Effector memory CD8-positive, alpha-beta T cell (primary cell): ENCODE data around the gene TRIM56.

Experiments
- ATAC-seq: fragments of 150-1000 bp; cut with Tn5 transposase; replicated peaks from 2 replicates; pipeline ENCODE4 v1.10.0; 2021; ENCODE audit warnings: mild to moderate bottlenecking, moderate library complexity
- DNase-seq, 3 experiments: peaks; one replicate each; pipeline ENCODE4 v3.0.0; 2021
- H3K27ac Mint-ChIP-seq, 2 donors: one replicate each; pipeline ENCODE4 v1.8.0; 2022; ENCODE audit warnings: mild to moderate bottlenecking in 2 of 2, mixed read lengths in 2 of 2, moderate library complexity in 2 of 2
- H3K27me3 Mint-ChIP-seq, 2 donors: one replicate each; pipeline ENCODE4 v1.8.0; 2022; ENCODE audit warnings: mixed read lengths in 2 of 2
- H3K36me3 Mint-ChIP-seq: one replicate; pipeline ENCODE4 v1.8.0; 2022; ENCODE audit warnings: mild to moderate bottlenecking, moderate library complexity, mixed read lengths; ENCODE audit not compliant: insufficient read depth
- H3K4me1 Mint-ChIP-seq, 2 donors: one replicate each; pipeline ENCODE4 v1.8.0; 2022; ENCODE audit warnings: low read depth in 2 of 2, mixed read lengths in 2 of 2
- H3K4me3 Mint-ChIP-seq, 2 donors: one replicate each; pipeline ENCODE4 v1.8.0; 2022; ENCODE audit warnings: mild to moderate bottlenecking in 2 of 2, mixed read lengths in 2 of 2, moderate library complexity in 2 of 2
- H3K9me3 Mint-ChIP-seq, 2 donors: one replicate each; pipeline ENCODE4 v1.8.0; 2022; ENCODE audit warnings: mixed read lengths in 2 of 2

Gene TRIM56

GRCh38 chr7:101134399-101134980, 49.2 kb downstream of the TRIM56 start:
- Mint-ChIP-seq H3K27me3 (peaks cover 32 to 69% of the 10 kb centered on the region in 2 donors), H3K27ac (peak overlapping the region in 1 of 2 donors; percentile 19), H3K4me3 (no peak overlapping the region), H3K4me1 (peaks cover 11 to 22% of the 10 kb centered on the region in 2 donors), H3K9me3 (no peaks in the 10 kb centered on the region), H3K36me3 (peaks cover 11% of the 10 kb centered on the region)
- ATAC-seq (no peak), DNase-seq (no peak)

GRCh38 chr7:101137651-101138212, 52.5 kb downstream of the TRIM56 start:
- Mint-ChIP-seq H3K27me3 (peaks cover 21 to 41% of the 10 kb centered on the region in 2 donors), H3K27ac (peak overlapping the region; percentile 87 to 89), H3K4me1 (peaks cover 14 to 26% of the 10 kb centered on the region in 2 donors), H3K4me3 (peak overlapping the region; percentile 42 to 49), H3K9me3 (no peaks in the 10 kb centered on the region), H3K36me3 (peaks cover 7% of the 10 kb centered on the region)
- DNase-seq = no peak
- ATAC-seq = no peak

- H3K9me3 Mint-ChIP-seq = no peaks in the 10 kb centered on the region
- DNase-seq (peak; percentile 60 to 67 (median 64)), ATAC-seq (peak; percentile 98)
- peak overlapping the region; percentile 84 to 87 for H3K27ac Mint-ChIP-seq
- H3K4me3 Mint-ChIP-seq = peak overlapping the region; percentile 49 to 61
- peaks cover 14 to 26% of the 10 kb centered on the region in 2 donors for H3K4me1 Mint-ChIP-seq
- peaks cover 21 to 36% of the 10 kb centered on the region in 2 donors for H3K27me3 Mint-ChIP-seq
- peaks cover 7% of the 10 kb centered on the region for H3K36me3 Mint-ChIP-seq
Measured at GRCh38 chr7:101138213-101138870, 53.1 kb downstream of the TRIM56 start.

- peaks cover 22 to 34% of the 10 kb centered on the region in 2 donors for H3K27me3 Mint-ChIP-seq
- DNase-seq (no peak), ATAC-seq (no peak)
- peaks cover 17 to 26% of the 10 kb centered on the region in 2 donors for H3K4me1 Mint-ChIP-seq
- peaks cover 7% of the 10 kb centered on the region for H3K36me3 Mint-ChIP-seq
- peak overlapping the region in 1 of 2 donors; percentile 42 for H3K27ac Mint-ChIP-seq
- no peaks in the 10 kb centered on the region for H3K9me3 Mint-ChIP-seq
- H3K4me3 Mint-ChIP-seq = no peak overlapping the region
Measured at GRCh38 chr7:101140339-101140699, 55.0 kb downstream of the TRIM56 start.

GRCh38 chr7:101140746-101141382, 55.6 kb downstream of the TRIM56 start:
- ATAC-seq = peak; percentile 30
- Mint-ChIP-seq H3K4me3 (no peak overlapping the region), H3K27ac (no peak overlapping the region), H3K9me3 (no peaks in the 10 kb centered on the region), H3K4me1 (peaks cover 17 to 26% of the 10 kb centered on the region in 2 donors), H3K27me3 (peaks cover 24 to 34% of the 10 kb centered on the region in 2 donors), H3K36me3 (peaks cover 7% of the 10 kb centered on the region)
- no peak for DNase-seq
